Adrenal gland (tissue), 5 donors: ENCODE data around the gene PDGFD.

Experiments used
- POLR2A ChIP-seq, 2 donors: fragments of 450-650 bp; IDR thresholded peaks; one replicate each; pipeline ENCODE4 v1.6.1; 2017; ENCODE audit warnings: antibody characterized with exemption in 2 of 2, mild to moderate bottlenecking in 2 of 2, moderate library complexity in 1 of 2
- TF ChIP-seq, protein P1 (sequence below), 6 experiments: fragments of 450-650 bp in 4 of 6; fragments of 200-600 bp in 2 of 6; sonication (generic) in 1 of 6; IDR thresholded peaks; 1 replicate in 5 of 6; 2 replicates in 1 of 6; pipeline versions ENCODE4 v1.5.1 to v1.8.0; 2016 to 2021; ENCODE audit warnings: antibody characterized with exemption in 6 of 6, mild to moderate bottlenecking in 2 of 6, moderate library complexity in 1 of 6
- donor health status: DM: no; HTN: no; CAD: no.

GRCh38 chr11:103948187-103948763, 215.7 kb downstream of the PDGFD start:
- TF ChIP-seq, protein P1, sequence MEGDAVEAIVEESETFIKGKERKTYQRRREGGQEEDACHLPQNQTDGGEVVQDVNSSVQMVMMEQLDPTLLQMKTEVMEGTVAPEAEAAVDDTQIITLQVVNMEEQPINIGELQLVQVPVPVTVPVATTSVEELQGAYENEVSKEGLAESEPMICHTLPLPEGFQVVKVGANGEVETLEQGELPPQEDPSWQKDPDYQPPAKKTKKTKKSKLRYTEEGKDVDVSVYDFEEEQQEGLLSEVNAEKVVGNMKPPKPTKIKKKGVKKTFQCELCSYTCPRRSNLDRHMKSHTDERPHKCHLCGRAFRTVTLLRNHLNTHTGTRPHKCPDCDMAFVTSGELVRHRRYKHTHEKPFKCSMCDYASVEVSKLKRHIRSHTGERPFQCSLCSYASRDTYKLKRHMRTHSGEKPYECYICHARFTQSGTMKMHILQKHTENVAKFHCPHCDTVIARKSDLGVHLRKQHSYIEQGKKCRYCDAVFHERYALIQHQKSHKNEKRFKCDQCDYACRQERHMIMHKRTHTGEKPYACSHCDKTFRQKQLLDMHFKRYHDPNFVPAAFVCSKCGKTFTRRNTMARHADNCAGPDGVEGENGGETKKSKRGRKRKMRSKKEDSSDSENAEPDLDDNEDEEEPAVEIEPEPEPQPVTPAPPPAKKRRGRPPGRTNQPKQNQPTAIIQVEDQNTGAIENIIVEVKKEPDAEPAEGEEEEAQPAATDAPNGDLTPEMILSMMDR (IDR thresholded peaks at IDR 0.05) = no peak
- no peak for TF ChIP-seq POLR2A (IDR thresholded peaks at IDR 0.05)
